OCI-LY1 (cell line): Measurements from ENCODE around the gene CHCHD3.

Source experiments
- H2AFZ ChIP-seq: fragments of 200-600 bp; sonication (generic), shearing (Covaris generic); 2 replicates; pipeline ENCODE4 v1.6.0; 2014; ENCODE audit warnings: antibody characterized with exemption, mild to moderate bottlenecking, low read length
- H3F3A ChIP-seq: fragments of 200-600 bp; sonication (generic), shearing (Covaris generic); 2 replicates; pipeline ENCODE4 v1.6.0; 2014; ENCODE audit warnings: mild to moderate bottlenecking, antibody characterized with exemption, low read length, moderate library complexity; ENCODE audit not compliant: insufficient read depth
- H3K27ac ChIP-seq: fragments of 200-600 bp; sonication (generic); 2 replicates; pipeline ENCODE4 v1.5.1; 2014; ENCODE audit warnings: low read length, mixed run types, mild to moderate bottlenecking, low read depth; ENCODE audit not compliant: poor library complexity, severe bottlenecking
- H3K27me3 ChIP-seq: fragments of 200-600 bp; sonication (generic); 2 replicates; pipeline ENCODE4 v1.6.0; 2014; ENCODE audit warnings: antibody characterized with exemption, mild to moderate bottlenecking, low read length, moderate library complexity; ENCODE audit not compliant: insufficient read depth
- H3K36me3 ChIP-seq: fragments of 200-600 bp; sonication (generic); 2 replicates; pipeline ENCODE4 v1.6.1; 2014; ENCODE audit warnings: mild to moderate bottlenecking, antibody characterized with exemption, low read length, moderate library complexity, mixed read lengths; ENCODE audit not compliant: insufficient read depth
- H3K4me1 ChIP-seq: fragments of 200-600 bp; sonication (generic); 2 replicates; pipeline ENCODE4 v1.5.1; 2014; ENCODE audit warnings: mild to moderate bottlenecking, low read length, moderate library complexity; ENCODE audit not compliant: insufficient read depth, severe bottlenecking
- H3K4me2 ChIP-seq: fragments of 200-600 bp; sonication (generic), shearing (Covaris generic); 2 replicates; pipeline ENCODE4 v1.6.1; 2014; ENCODE audit warnings: low read length
- H3K4me3 ChIP-seq: fragments of 200-600 bp; sonication (generic); 2 replicates; pipeline ENCODE4 v1.5.1; 2014; ENCODE audit warnings: low read length, low read depth, mild to moderate bottlenecking, mixed read lengths; ENCODE audit not compliant: poor library complexity, severe bottlenecking
- H3K79me2 ChIP-seq: fragments of 200-600 bp; shearing (Covaris generic); 2 replicates; pipeline ENCODE4 v1.6.1; 2016; ENCODE audit warnings: mixed run types, low read length, mixed read lengths; ENCODE audit not compliant: insufficient read depth
- H3K9ac ChIP-seq: fragments of 200-600 bp; sonication (generic), shearing (Covaris generic); 2 replicates; pipeline ENCODE4 v1.6.1; 2014; ENCODE audit warnings: mild to moderate bottlenecking, low read length, mixed read lengths
- H3K9me2 ChIP-seq: fragments of 200-600 bp; sonication (generic), shearing (Covaris generic); 2 replicates; pipeline ENCODE4 v1.6.1; 2014; ENCODE audit warnings: low read depth, mild to moderate bottlenecking, low read length, mixed read lengths
- H3K9me3 ChIP-seq: fragments of 200-600 bp; shearing (Covaris generic); 2 replicates; pipeline ENCODE4 v1.6.1; 2014; ENCODE audit warnings: low read length, mixed read lengths
- H4K20me1 ChIP-seq: fragments of 200-600 bp; sonication (generic), shearing (Covaris generic); 2 replicates; pipeline ENCODE4 v1.6.0; 2016; ENCODE audit warnings: mild to moderate bottlenecking, low read length; ENCODE audit not compliant: insufficient read depth
- EZH2 ChIP-seq: fragments of 200-600 bp; sonication (generic), shearing (Covaris generic); IDR thresholded peaks from 2 replicates; pipeline ENCODE4 v1.8.0; 2017; ENCODE audit warnings: borderline replicate concordance, mixed run types, mild to moderate bottlenecking, antibody characterized with exemption, low read length, moderate library complexity, mixed read lengths
- TF ChIP-seq, protein P1 (sequence below): fragments of 200-600 bp; sonication (generic), shearing (Covaris generic); IDR thresholded peaks from 2 replicates; pipeline ENCODE4 v1.5.1; 2017; ENCODE audit warnings: mild to moderate bottlenecking, antibody characterized with exemption, low read length, moderate library complexity, mixed read lengths

The CHCHD3 gene

DNA sequence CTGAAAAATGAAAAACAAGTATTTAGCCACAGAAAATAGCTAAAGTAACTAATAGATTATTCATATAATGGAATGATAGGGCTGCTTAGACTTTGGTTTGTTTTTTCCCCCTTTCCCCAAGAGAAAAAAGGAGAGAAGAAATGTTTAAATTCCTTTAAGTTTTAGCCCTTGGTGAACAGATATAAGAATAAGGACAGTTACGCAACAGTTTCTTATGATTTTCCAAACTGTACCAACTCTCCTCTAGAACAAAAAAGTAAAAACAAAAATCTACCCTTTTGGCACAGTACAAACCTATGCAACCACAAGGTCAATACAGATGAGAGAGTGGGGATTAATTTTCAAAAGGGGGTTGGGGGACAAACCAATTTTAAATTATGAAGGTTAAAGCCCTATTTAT lies 227.7 kb downstream of the CHCHD3 start:
- Histone ChIP-seq H3K4me3 (no peak overlapping the region), H3K79me2 (no peaks in the 10 kb centered on the region), H3F3A (no peaks in the 10 kb centered on the region), H3K27me3 (no peaks in the 10 kb centered on the region), H3K27ac (no peak overlapping the region), H3K9ac (no peak overlapping the region), H2AFZ (no peak overlapping the region), H3K9me3 (no peaks in the 10 kb centered on the region), H4K20me1 (no peaks in the 10 kb centered on the region), H3K4me1 (no peaks in the 10 kb centered on the region), H3K4me2 (no peak overlapping the region), H3K9me2 (no peaks in the 10 kb centered on the region), H3K36me3 (no peaks in the 10 kb centered on the region)
- no peak for TF ChIP-seq EZH2
- TF ChIP-seq, protein P1, sequence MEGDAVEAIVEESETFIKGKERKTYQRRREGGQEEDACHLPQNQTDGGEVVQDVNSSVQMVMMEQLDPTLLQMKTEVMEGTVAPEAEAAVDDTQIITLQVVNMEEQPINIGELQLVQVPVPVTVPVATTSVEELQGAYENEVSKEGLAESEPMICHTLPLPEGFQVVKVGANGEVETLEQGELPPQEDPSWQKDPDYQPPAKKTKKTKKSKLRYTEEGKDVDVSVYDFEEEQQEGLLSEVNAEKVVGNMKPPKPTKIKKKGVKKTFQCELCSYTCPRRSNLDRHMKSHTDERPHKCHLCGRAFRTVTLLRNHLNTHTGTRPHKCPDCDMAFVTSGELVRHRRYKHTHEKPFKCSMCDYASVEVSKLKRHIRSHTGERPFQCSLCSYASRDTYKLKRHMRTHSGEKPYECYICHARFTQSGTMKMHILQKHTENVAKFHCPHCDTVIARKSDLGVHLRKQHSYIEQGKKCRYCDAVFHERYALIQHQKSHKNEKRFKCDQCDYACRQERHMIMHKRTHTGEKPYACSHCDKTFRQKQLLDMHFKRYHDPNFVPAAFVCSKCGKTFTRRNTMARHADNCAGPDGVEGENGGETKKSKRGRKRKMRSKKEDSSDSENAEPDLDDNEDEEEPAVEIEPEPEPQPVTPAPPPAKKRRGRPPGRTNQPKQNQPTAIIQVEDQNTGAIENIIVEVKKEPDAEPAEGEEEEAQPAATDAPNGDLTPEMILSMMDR: no peak

DNA sequence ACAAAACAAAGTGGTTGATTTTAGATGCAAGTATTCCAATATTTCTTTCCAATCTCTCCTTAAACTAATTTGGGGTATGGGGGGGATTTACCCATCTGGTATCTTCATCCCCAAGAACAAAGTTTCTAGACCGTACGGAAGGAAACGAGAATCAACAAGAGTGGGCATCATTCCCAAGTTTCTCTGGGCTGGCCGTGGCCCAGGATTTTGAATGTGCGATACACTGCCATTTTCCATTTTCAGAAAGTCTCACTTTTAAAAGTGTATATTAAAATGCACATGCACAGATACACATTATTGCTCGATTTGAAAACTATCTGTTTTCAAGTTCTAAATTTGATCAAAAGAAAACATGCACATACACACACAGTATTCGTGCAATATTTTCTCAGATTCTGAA lies 234.5 kb downstream of the CHCHD3 start:
- no peak for TF ChIP-seq EZH2
- TF ChIP-seq, protein P1: no peak
- Histone ChIP-seq H3K27me3 (no peaks in the 10 kb centered on the region), H3K4me1 (no peaks in the 10 kb centered on the region), H3K27ac (no peak overlapping the region), H4K20me1 (no peaks in the 10 kb centered on the region), H3K79me2 (no peaks in the 10 kb centered on the region), H3K9me2 (no peaks in the 10 kb centered on the region), H3K36me3 (no peaks in the 10 kb centered on the region), H3K9me3 (no peaks in the 10 kb centered on the region), H2AFZ (no peak overlapping the region), H3K9ac (no peak overlapping the region), H3K4me2 (no peak overlapping the region), H3F3A (no peaks in the 10 kb centered on the region), H3K4me3 (no peak overlapping the region)

DNA sequence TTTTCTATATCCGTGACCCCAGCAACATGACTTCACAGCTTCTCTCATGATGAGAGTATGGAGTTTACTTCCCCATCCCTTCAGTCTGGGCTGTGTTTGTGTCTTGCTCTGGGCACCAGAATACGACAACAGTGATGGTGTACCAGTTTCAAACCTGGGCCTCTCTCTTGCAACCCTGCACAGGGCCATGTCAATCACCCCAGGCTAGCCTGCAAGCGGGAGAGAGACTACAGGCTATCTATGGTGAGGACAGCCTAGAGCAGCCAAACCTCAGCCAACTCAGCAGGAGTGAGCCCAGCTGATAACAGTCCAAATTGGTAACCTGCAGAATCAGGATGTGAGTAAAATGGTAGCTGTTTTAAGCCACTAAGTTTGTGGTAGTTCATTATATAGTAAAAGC lies 235.8 kb downstream of the CHCHD3 start:
- H3K36me3 ChIP-seq: no peaks in the 10 kb centered on the region
- no peaks in the 10 kb centered on the region for H3K79me2 ChIP-seq
- no peaks in the 10 kb centered on the region for H3K4me1 ChIP-seq
- no peaks in the 10 kb centered on the region for H4K20me1 ChIP-seq
- H3K9ac ChIP-seq: no peak overlapping the region
- H3K4me2 ChIP-seq: no peak overlapping the region
- no peak overlapping the region for H2AFZ ChIP-seq
- no peaks in the 10 kb centered on the region for H3K9me3 ChIP-seq
- H3K27me3 ChIP-seq: no peaks in the 10 kb centered on the region
- H3K4me3 ChIP-seq: no peak overlapping the region
- TF ChIP-seq EZH2: no peak
- TF ChIP-seq, protein P1: no peak
- no peak overlapping the region for H3K27ac ChIP-seq
- H3F3A ChIP-seq: no peaks in the 10 kb centered on the region
- no peaks in the 10 kb centered on the region for H3K9me2 ChIP-seq
